Neural progenitor cell (in vitro differentiated cells): ENCODE measurements around the gene MYOF. TPM values are rescaled to one million over a fixed set of nuclear protein-coding genes. Genes with fewer than 3 reads are reported as not detected.
A peak's percentile ranks its signal among the peaks of the same experiment; 100 is the strongest.

Experiments used
- DNase-seq: peaks from one replicate; pipeline ENCODE4 v3.0.0-alpha.2; 2016; ENCODE audit warnings: low spot score
- H2AFZ ChIP-seq: fragments of 200-600 bp; sonication (generic); replicated peaks from 2 replicates; pipeline ENCODE4 v1.6.1; 2016; ENCODE audit warnings: antibody characterized with exemption
- H3F3A ChIP-seq: fragments of 200-600 bp; sonication (generic); 2 replicates; pipeline ENCODE4 v1.6.1; 2016; ENCODE audit warnings: antibody characterized with exemption, low read depth
- H3K27ac ChIP-seq: fragments of 200-600 bp; sonication (generic); 2 replicates; pipeline ENCODE4 v1.5.1; 2016; ENCODE audit warnings: mild to moderate bottlenecking
- H3K27me3 ChIP-seq: fragments of 200-600 bp; sonication (generic); 2 replicates; pipeline ENCODE4 v1.6.1; 2016; ENCODE audit warnings: mild to moderate bottlenecking, moderate library complexity
- H3K36me3 ChIP-seq: fragments of 200-600 bp; sonication (generic); 2 replicates; pipeline ENCODE4 v1.5.1; 2016
- H3K4me1 ChIP-seq: fragments of 200-600 bp; sonication (generic); 2 replicates; pipeline ENCODE4 v1.6.1; 2016; ENCODE audit warnings: mixed run types
- H3K4me2 ChIP-seq: fragments of 200-600 bp; sonication (generic); 2 replicates; pipeline ENCODE4 v1.6.1; 2016
- H3K4me3 ChIP-seq: fragments of 200-600 bp; sonication (generic); 2 replicates; pipeline ENCODE4 v1.5.1; 2016
- H3K79me2 ChIP-seq: fragments of 200-600 bp; sonication (generic); 2 replicates; pipeline ENCODE4 v1.6.1; 2016; ENCODE audit warnings: low read depth
- H3K9ac ChIP-seq: fragments of 200-600 bp; sonication (generic); 2 replicates; pipeline ENCODE4 v1.6.1; 2016
- H3K9me3 ChIP-seq: fragments of 200-600 bp; sonication (generic); 2 replicates; pipeline ENCODE4 v1.5.1; 2016; ENCODE audit warnings: low read depth
- H4K20me1 ChIP-seq: fragments of 200-600 bp; sonication (generic); 2 replicates; pipeline ENCODE4 v1.6.1; 2016; ENCODE audit warnings: low read depth
- H3K27ac Mint-ChIP-seq: 3 replicates; pipeline ENCODE4 v1.8.0; 2021; ENCODE audit warnings: mixed read lengths
- H3K27me3 Mint-ChIP-seq: 2 replicates; pipeline ENCODE4 v1.8.0; 2022; ENCODE audit warnings: low read depth, mild to moderate bottlenecking, inconsistent platforms, moderate library complexity, mixed read lengths; ENCODE audit not compliant: insufficient read depth
- H3K36me3 Mint-ChIP-seq: 3 replicates; pipeline ENCODE4 v1.8.0; 2021; ENCODE audit warnings: mixed read lengths
- H3K4me1 Mint-ChIP-seq: 3 replicates; pipeline ENCODE4 v1.8.0; 2021; ENCODE audit warnings: mixed read lengths
- H3K4me3 Mint-ChIP-seq: 3 replicates; pipeline ENCODE4 v1.8.0; 2021; ENCODE audit warnings: mild to moderate bottlenecking, moderate library complexity, mixed read lengths
- H3K9me3 Mint-ChIP-seq: 3 replicates; pipeline ENCODE4 v1.8.0; 2020; ENCODE audit warnings: mixed read lengths
- EZH2 ChIP-seq: fragments of 200-600 bp; sonication (generic); IDR thresholded peaks from 2 replicates; pipeline ENCODE4 v1.6.1; 2017; ENCODE audit warnings: antibody characterized with exemption, mild to moderate bottlenecking, moderate library complexity
- EZH2phosphoT487 ChIP-seq: fragments of 200-600 bp; sonication (generic); IDR thresholded peaks from 2 replicates; pipeline ENCODE4 v1.6.1; 2017; ENCODE audit warnings: antibody characterized with exemption
- total RNA-seq: library from RNA; depleted of rRNA; stranded (reverse); fragments of >200 nt; gene quantifications from 2 replicates; pipeline ENCODE4 v1.2.3, GENCODE V29; 2015; ENCODE audit warnings: low replicate concordance
- TF ChIP-seq, protein P1 (sequence below): fragments of 200-600 bp; sonication (generic); IDR thresholded peaks from 2 replicates; pipeline ENCODE4 v1.5.1; 2017; ENCODE audit warnings: antibody characterized with exemption, mild to moderate bottlenecking

Gene MYOF
- total RNA-seq, 1 donor from 2014 or later = 1.6 TPM

DNA sequence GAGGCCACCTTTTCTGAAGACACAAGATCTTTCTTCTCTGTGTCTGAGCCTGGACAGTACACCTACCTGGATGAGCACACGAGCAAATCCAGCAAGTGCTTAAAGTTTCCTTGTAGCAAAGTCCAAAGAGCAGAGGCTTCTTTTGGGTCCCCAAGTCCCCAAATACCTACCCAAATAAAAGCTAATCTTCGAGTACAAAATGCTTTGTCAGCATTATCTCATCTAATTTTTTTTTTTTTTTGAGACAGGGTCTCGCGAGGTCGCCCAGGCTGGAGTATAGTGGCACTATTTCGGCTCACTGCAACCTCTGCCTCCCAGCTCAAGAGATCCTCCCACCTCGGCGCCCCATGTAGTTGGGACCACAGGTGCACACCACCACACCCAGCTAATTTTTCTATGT lies 24.6 kb downstream of the MYOF start:
- H3K4me1 Mint-ChIP-seq = peaks cover 46% of the 10 kb centered on the region
- Histone ChIP-seq H3K9me3 (no peaks in the 10 kb centered on the region), H2AFZ (no peak overlapping the region), H3K4me1 (peaks cover 7% of the 10 kb centered on the region), H3K9ac (no peak overlapping the region), H3K36me3 (no peaks in the 10 kb centered on the region), H3K27ac (no peak overlapping the region), H3F3A (no peaks in the 10 kb centered on the region), H3K79me2 (no peaks in the 10 kb centered on the region), H3K4me2 (no peak overlapping the region), H4K20me1 (no peaks in the 10 kb centered on the region), H3K4me3 (no peak overlapping the region), H3K27me3 (no peaks in the 10 kb centered on the region)
- H3K27ac Mint-ChIP-seq = no peak overlapping the region
- H3K4me3 Mint-ChIP-seq = no peak overlapping the region
- H3K27me3 Mint-ChIP-seq = peaks cover 2% of the 10 kb centered on the region
- peaks cover 6% of the 10 kb centered on the region for H3K36me3 Mint-ChIP-seq
- no peaks in the 10 kb centered on the region for H3K9me3 Mint-ChIP-seq
- DNase-seq = no peak
- no peak for TF ChIP-seq EZH2phosphoT487
- TF ChIP-seq EZH2 = no peak
- TF ChIP-seq, protein P1, sequence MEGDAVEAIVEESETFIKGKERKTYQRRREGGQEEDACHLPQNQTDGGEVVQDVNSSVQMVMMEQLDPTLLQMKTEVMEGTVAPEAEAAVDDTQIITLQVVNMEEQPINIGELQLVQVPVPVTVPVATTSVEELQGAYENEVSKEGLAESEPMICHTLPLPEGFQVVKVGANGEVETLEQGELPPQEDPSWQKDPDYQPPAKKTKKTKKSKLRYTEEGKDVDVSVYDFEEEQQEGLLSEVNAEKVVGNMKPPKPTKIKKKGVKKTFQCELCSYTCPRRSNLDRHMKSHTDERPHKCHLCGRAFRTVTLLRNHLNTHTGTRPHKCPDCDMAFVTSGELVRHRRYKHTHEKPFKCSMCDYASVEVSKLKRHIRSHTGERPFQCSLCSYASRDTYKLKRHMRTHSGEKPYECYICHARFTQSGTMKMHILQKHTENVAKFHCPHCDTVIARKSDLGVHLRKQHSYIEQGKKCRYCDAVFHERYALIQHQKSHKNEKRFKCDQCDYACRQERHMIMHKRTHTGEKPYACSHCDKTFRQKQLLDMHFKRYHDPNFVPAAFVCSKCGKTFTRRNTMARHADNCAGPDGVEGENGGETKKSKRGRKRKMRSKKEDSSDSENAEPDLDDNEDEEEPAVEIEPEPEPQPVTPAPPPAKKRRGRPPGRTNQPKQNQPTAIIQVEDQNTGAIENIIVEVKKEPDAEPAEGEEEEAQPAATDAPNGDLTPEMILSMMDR = no peak

DNA sequence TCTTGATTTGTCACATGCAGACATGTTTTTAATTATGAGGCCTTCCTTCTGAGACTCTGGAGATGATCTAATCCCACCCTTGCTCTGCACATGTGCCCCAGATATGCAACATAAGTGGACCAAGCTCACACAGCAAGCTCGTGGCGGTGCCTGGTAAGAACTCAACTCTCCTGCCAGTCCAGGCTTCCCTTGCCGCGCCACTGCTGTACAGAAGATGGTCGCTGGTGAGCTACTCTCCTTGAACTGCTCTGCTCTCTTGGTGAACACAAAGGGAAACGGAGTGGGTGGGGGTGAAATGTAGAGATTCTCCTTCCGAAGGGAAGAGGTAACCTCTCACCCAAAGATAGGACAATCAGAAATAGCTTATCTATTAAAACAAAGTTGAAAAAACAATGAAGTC lies 25.7 kb downstream of the MYOF start:
- Mint-ChIP-seq H3K36me3 (peaks cover 6% of the 10 kb centered on the region), H3K27me3 (no peaks in the 10 kb centered on the region), H3K27ac (peak overlapping the region; percentile 88), H3K9me3 (no peaks in the 10 kb centered on the region), H3K4me1 (peaks cover 46% of the 10 kb centered on the region), H3K4me3 (no peak overlapping the region)
- Histone ChIP-seq H3K4me3 (no peak overlapping the region), H2AFZ (no peak overlapping the region), H3K27me3 (no peaks in the 10 kb centered on the region), H4K20me1 (no peaks in the 10 kb centered on the region), H3K4me1 (peaks cover 7% of the 10 kb centered on the region), H3K9ac (no peak overlapping the region), H3K27ac (no peak overlapping the region), H3K4me2 (no peak overlapping the region), H3F3A (no peaks in the 10 kb centered on the region), H3K79me2 (no peaks in the 10 kb centered on the region), H3K9me3 (no peaks in the 10 kb centered on the region), H3K36me3 (no peaks in the 10 kb centered on the region)
- TF ChIP-seq EZH2 = no peak
- no peak for TF ChIP-seq EZH2phosphoT487
- TF ChIP-seq, protein P1 = no peak
- DNase-seq = no peak

DNA sequence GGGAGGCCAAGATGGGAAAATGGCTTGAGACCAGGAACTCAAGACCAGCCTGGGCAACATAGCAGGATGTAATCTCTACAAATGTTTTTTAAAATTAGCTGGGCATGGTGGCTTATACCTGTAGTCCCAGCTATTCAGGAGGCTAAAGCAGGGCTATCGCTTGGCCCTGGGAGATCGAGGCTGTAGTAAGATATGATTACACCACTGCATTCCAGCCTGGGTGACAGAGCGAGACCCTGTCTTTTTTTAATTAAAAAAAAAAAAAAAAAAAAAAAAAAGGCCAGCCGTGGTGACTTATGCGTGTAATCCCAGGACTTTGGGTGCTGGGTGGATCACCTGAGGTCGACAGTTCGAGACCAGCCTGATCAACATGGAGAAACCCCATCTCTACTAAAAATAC lies 27.4 kb downstream of the MYOF start:
- Mint-ChIP-seq H3K27me3 (no peaks in the 10 kb centered on the region), H3K36me3 (peaks cover 7% of the 10 kb centered on the region), H3K4me1 (peaks cover 37% of the 10 kb centered on the region), H3K4me3 (no peak overlapping the region), H3K9me3 (no peaks in the 10 kb centered on the region), H3K27ac (no peak overlapping the region)
- H2AFZ ChIP-seq = no peak overlapping the region
- no peaks in the 10 kb centered on the region for H4K20me1 ChIP-seq
- H3K27me3 ChIP-seq = no peaks in the 10 kb centered on the region
- no peak overlapping the region for H3K27ac ChIP-seq
- H3K9me3 ChIP-seq = no peaks in the 10 kb centered on the region
- no peak overlapping the region for H3K4me3 ChIP-seq
- H3K4me1 ChIP-seq = peaks cover 7% of the 10 kb centered on the region
- no peak overlapping the region for H3K9ac ChIP-seq
- H3K36me3 ChIP-seq = no peaks in the 10 kb centered on the region
- no peak overlapping the region for H3K4me2 ChIP-seq
- no peaks in the 10 kb centered on the region for H3F3A ChIP-seq
- DNase-seq = no peak
- TF ChIP-seq, protein P1 = no peak
- TF ChIP-seq EZH2phosphoT487 (no peak), EZH2 (no peak)
- no peaks in the 10 kb centered on the region for H3K79me2 ChIP-seq
